ENCODE measurements around the gene LTB4R2. TPM values are rescaled to one million over a fixed set of nuclear protein-coding genes. Genes with fewer than 3 reads are reported as not detected.

The LTB4R2 gene
- total and polyA plus RNA-seq, 2 donors (not counting 1 experiment from before 2014, with no cell fraction given) = 10.7 to 11.7 TPM

DNA sequence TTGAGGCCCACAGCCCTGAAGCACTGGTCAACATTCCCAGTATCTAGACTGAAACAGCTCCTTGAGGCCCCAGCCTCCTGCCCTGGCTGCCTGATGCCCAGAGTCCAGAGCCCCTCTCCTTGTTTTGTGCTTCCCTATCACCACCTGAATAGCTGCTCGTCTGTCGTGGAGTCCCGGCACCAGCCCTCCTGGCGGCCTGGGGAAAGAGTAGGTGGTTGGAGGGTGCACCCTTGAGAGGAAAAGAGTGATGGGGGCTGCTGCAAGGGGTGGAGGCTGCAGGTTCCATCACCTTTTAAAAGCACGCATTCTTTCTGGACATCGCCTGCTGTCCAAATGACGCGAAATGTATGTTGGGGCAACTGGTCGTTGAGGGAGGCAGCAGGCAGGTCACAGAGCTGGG, 41.7 kb upstream of the LTB4R2 start:
- no peak for TF ChIP-seq EZH2 (IDR thresholded peaks at IDR 0.05; ENCODE audit: borderline replicate concordance, insufficient read depth, low read depth, low read length, poor library complexity, severe bottlenecking)
- no peak for TF ChIP-seq CTCF (IDR thresholded peaks at IDR 0.05)
- WGBS (ENCODE audit: insufficient coverage) = 100% methylated on average over 5 of the region's 9 CpGs
- intact Hi-C loops (cut with micrococcal nuclease) = no loop called here
- peaks cover 28% of the 10 kb centered on the region for H3K4me1 Mint-ChIP-seq
- no peak overlapping the region for H3K27ac Mint-ChIP-seq
- H3K27me3 Mint-ChIP-seq = no peaks in the 10 kb centered on the region
- H3K9me3 ChIP-seq (ENCODE audit: control extremely low read depth in 1 of 3, control insufficient read depth in 2 of 3, insufficient read depth in 1 of 3, low read length in 2 of 3) = no peaks in the 10 kb centered on the region
- H2AFZ ChIP-seq (ENCODE audit: insufficient read depth, low read depth, low read length, poor library complexity, severe bottlenecking) = no peak overlapping the region
- H3K36me3 ChIP-seq (replicated peaks in 1 of 2; ENCODE audit: control extremely low read depth in 1 of 2, control insufficient read depth in 1 of 2, extremely low read depth in 1 of 2, insufficient read depth in 2 of 2, low read length in 1 of 2) = peaks cover 0 to 39% of the 10 kb centered on the region in 2 experiments
- H3K79me2 ChIP-seq (ENCODE audit: control insufficient read depth, insufficient read depth, low read length) = peaks cover 8% of the 10 kb centered on the region
- peaks cover 19 to 24% of the 10 kb centered on the region in 2 donors for H3K4me1 ChIP-seq (ENCODE audit: control insufficient read depth in 2 of 2, insufficient read depth in 2 of 2, low read length in 2 of 2)
- POLR2A ChIA-PET = no interaction called here
- CTCF ChIA-PET = interaction anchor here (1.6 to 3.8 kb wide), 2 partner anchors 25 to 42 kb away, joined by 6 to 39 read pairs; partner anchors contain the start of genes CIDEB, LTB4R, LTB4R2 and TINF2
- H3K4me3 ChIP-seq (ENCODE audit: control extremely low read depth in 1 of 5, extremely low read depth in 1 of 5, insufficient read depth in 1 of 5, low read depth in 2 of 5, low read length in 4 of 5) = no peak overlapping the region
- no peak overlapping the region for H3K4me2 ChIP-seq (replicated peaks; ENCODE audit: low read depth, low read length, poor library complexity, severe bottlenecking)
- H3K4me3 Mint-ChIP-seq = no peak overlapping the region
- no peaks in the 10 kb centered on the region for H4K20me1 ChIP-seq (ENCODE audit: control insufficient read depth, insufficient read depth, low read length, poor library complexity, severe bottlenecking)
- H3K9me3 Mint-ChIP-seq (ENCODE audit: insufficient read depth) = no peaks in the 10 kb centered on the region
- H3K27ac ChIP-seq (ENCODE audit: low read length in 2 of 2) = no peak overlapping the region
- no peak overlapping the region for H3K9ac ChIP-seq (ENCODE audit: low read length)
- ATAC-seq (ENCODE audit: low read depth) (no peak), DNase-seq (no peak)
- H3K27me3 ChIP-seq (replicated peaks in 1 of 4; ENCODE audit: control extremely low read depth in 1 of 4, control insufficient read depth in 3 of 4, insufficient read depth in 4 of 4, low read length in 3 of 4) = no peaks in the 10 kb centered on the region

DNA sequence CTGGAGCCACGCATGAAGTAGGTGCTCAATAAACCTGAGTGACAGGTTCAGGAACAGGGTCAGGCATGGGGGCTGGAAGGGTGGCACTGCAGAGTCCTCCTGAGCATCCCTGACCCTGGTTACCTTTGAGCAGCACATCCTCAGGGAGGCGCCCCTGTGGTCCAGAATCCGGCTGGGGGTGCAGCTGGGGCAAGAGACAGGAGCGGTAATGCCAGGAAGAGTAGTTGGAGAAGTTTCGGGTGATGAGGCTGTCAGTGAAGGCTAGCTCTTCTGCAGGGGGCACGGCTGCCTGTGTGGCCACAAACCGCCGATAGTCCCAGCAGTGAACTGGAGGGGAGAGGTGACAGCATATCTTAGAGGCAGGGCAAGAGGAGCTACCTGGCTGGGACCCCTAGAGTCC, 40.6 kb upstream of the LTB4R2 start:
- H3K27ac ChIP-seq (ENCODE audit: low read length in 2 of 2) = no peak overlapping the region
- H3K4me3 ChIP-seq (ENCODE audit: control extremely low read depth in 1 of 5, extremely low read depth in 1 of 5, insufficient read depth in 1 of 5, low read depth in 2 of 5, low read length in 4 of 5) = no peak overlapping the region
- ATAC-seq (ENCODE audit: low read depth) (no peak), DNase-seq (no peak)
- no peaks in the 10 kb centered on the region for H3K27me3 ChIP-seq (replicated peaks in 1 of 4; ENCODE audit: control extremely low read depth in 1 of 4, control insufficient read depth in 3 of 4, insufficient read depth in 4 of 4, low read length in 3 of 4)
- H3K4me1 ChIP-seq (ENCODE audit: control insufficient read depth in 2 of 2, insufficient read depth in 2 of 2, low read length in 2 of 2) = peaks cover 29 to 35% of the 10 kb centered on the region in 2 donors
- intact Hi-C loops (cut with micrococcal nuclease) = no loop called here
- H4K20me1 ChIP-seq (ENCODE audit: control insufficient read depth, insufficient read depth, low read length, poor library complexity, severe bottlenecking) = no peaks in the 10 kb centered on the region
- H3K4me2 ChIP-seq (replicated peaks; ENCODE audit: low read depth, low read length, poor library complexity, severe bottlenecking) = no peak overlapping the region
- peak overlapping the region; percentile 15 for H3K27ac Mint-ChIP-seq
- ChIA-PET CTCF (interaction anchor here (1.0 to 4.2 kb wide), 8 partner anchors 22 to 55 kb away, joined by 3 to 40 read pairs (median 21); partner anchors contain the start of genes CHMP4A, CIDEB, LTB4R and LTB4R2), POLR2A (interaction anchor here (2.9 kb wide), 1 partner anchor 27 kb away, joined by 51 read pairs; the partner anchor contains the start of gene TINF2)
- peaks cover 0 to 39% of the 10 kb centered on the region in 2 experiments for H3K36me3 ChIP-seq (replicated peaks in 1 of 2; ENCODE audit: control extremely low read depth in 1 of 2, control insufficient read depth in 1 of 2, extremely low read depth in 1 of 2, insufficient read depth in 2 of 2, low read length in 1 of 2)
- H3K79me2 ChIP-seq (ENCODE audit: control insufficient read depth, insufficient read depth, low read length) = peaks cover 11% of the 10 kb centered on the region
- TF ChIP-seq EZH2 (IDR thresholded peaks at IDR 0.05; ENCODE audit: borderline replicate concordance, insufficient read depth, low read depth, low read length, poor library complexity, severe bottlenecking) (no peak), CTCF (IDR thresholded peaks at IDR 0.05) (no peak)
- H2AFZ ChIP-seq (ENCODE audit: insufficient read depth, low read depth, low read length, poor library complexity, severe bottlenecking) = no peak overlapping the region
- no peak overlapping the region for H3K9ac ChIP-seq (ENCODE audit: low read length)
- H3K9me3 Mint-ChIP-seq (ENCODE audit: insufficient read depth) = no peaks in the 10 kb centered on the region
- 91% methylated on average over 8 of the region's 8 CpGs for WGBS (ENCODE audit: insufficient coverage)
- peaks cover 40% of the 10 kb centered on the region for H3K4me1 Mint-ChIP-seq
- H3K9me3 ChIP-seq (ENCODE audit: control extremely low read depth in 1 of 3, control insufficient read depth in 2 of 3, insufficient read depth in 1 of 3, low read length in 2 of 3) = no peaks in the 10 kb centered on the region
- no peaks in the 10 kb centered on the region for H3K27me3 Mint-ChIP-seq
- H3K4me3 Mint-ChIP-seq = peak overlapping the region; percentile 37

All from B cell (primary cell).